HepG2 (cell line): Measurements from ENCODE around the gene IRF2BPL. TPM values are rescaled to one million over a fixed set of nuclear protein-coding genes. Genes with fewer than 3 reads are reported as not detected.

ENCODE experiments used
- ARID4A ChIP-seq: sonication (generic); formaldehyde crosslinking; IDR thresholded peaks from 2 replicates; pipeline ENCODE4 v1.5.0; 2020; ENCODE audit warnings: mild to moderate bottlenecking, missing genetic modification reagents, borderline replicate concordance
- E2F5 ChIP-seq: sonication (generic); formaldehyde crosslinking; conservative IDR thresholded peaks from 2 replicates; pipeline ENCODE4 v1.4.0; 2020; ENCODE audit warnings: missing genetic modification reagents
- FOXO4 ChIP-seq: sonication (generic); formaldehyde crosslinking; conservative IDR thresholded peaks from 2 replicates; pipeline ENCODE4 v1.8.1; 2023; ENCODE audit warnings: missing genetic modification reagents
- GFI1 ChIP-seq: sonication (generic); formaldehyde crosslinking; IDR thresholded peaks from 2 replicates; pipeline ENCODE4 v1.5.0; 2020; ENCODE audit warnings: missing genetic modification reagents, mild to moderate bottlenecking, borderline replicate concordance
- GLI4 ChIP-seq: sonication (generic); formaldehyde crosslinking; IDR thresholded peaks from 2 replicates; pipeline ENCODE4 v1.5.1; 2020; ENCODE audit warnings: missing genetic modification reagents, mild to moderate bottlenecking, moderate library complexity, borderline replicate concordance
- HMGXB4 ChIP-seq, 2 experiments: sonication (generic) in 1 of 2; formaldehyde crosslinking in 1 of 2; IDR thresholded peaks; 2 replicates each; pipeline versions ENCODE4 v1.4.0 to v1.6.1; 2018 to 2020; ENCODE audit warnings: missing genetic modification reagents in 2 of 2, borderline replicate concordance in 1 of 2, low read depth in 1 of 2, mild to moderate bottlenecking in 1 of 2, missing biosample characterization in 1 of 2
- KLF15 ChIP-seq: sonication (generic); formaldehyde crosslinking; IDR thresholded peaks from 2 replicates; pipeline ENCODE4 v1.8.1; 2023; ENCODE audit warnings: borderline replicate concordance, mild to moderate bottlenecking, inconsistent platforms, missing genetic modification reagents, mixed read lengths
- MAX ChIP-seq: IDR thresholded peaks from 2 replicates; pipeline ENCODE4 v1.6.1; 2012; ENCODE audit warnings: inconsistent platforms
- MED13 ChIP-seq: sonication (generic); formaldehyde crosslinking; IDR thresholded peaks from 2 replicates; pipeline ENCODE4 v1.5.0; 2020; ENCODE audit warnings: missing genetic modification reagents
- MTA1 ChIP-seq: sonication (generic); formaldehyde crosslinking; IDR thresholded peaks from 2 replicates; pipeline ENCODE4 v1.4.0; 2020; ENCODE audit warnings: missing genetic modification reagents, mild to moderate bottlenecking, borderline replicate concordance
- MTA3 ChIP-seq: sonication (generic); formaldehyde crosslinking; IDR thresholded peaks from 2 replicates; pipeline ENCODE4 v1.4.0; 2020; ENCODE audit warnings: missing genetic modification reagents
- NAIF1 ChIP-seq: sonication (generic); formaldehyde crosslinking; IDR thresholded peaks from 2 replicates; pipeline ENCODE4 v1.5.0; 2020; ENCODE audit warnings: mild to moderate bottlenecking, missing genetic modification reagents, borderline replicate concordance
- NFIC ChIP-seq: IDR thresholded peaks from 2 replicates; pipeline ENCODE4 v1.6.1; 2012; ENCODE audit warnings: mild to moderate bottlenecking, low read length, inconsistent platforms
- NFYC ChIP-seq: IDR thresholded peaks from 2 replicates; pipeline ENCODE4 v1.6.1; 2016; ENCODE audit warnings: missing genetic modification reagents, missing compliant biosample characterization
- RBM22 ChIP-seq: fragments of 200-400 bp; formaldehyde crosslinking; optimal IDR thresholded peaks from 2 replicates; pipeline ENCODE3; 2017; ENCODE audit warnings: mild to moderate bottlenecking, low read length, moderate library complexity
- STAG1 ChIP-seq: sonication (generic); formaldehyde crosslinking; IDR thresholded peaks from 2 replicates; pipeline ENCODE4 v1.4.0; 2020; ENCODE audit warnings: missing genetic modification reagents
- THAP11 ChIP-seq: IDR thresholded peaks from 2 replicates; pipeline ENCODE4 v1.6.1; 2016; ENCODE audit warnings: missing biosample characterization, missing genetic modification reagents
- ZNF546 ChIP-seq: sonication (generic); formaldehyde crosslinking; conservative IDR thresholded peaks from 2 replicates; pipeline ENCODE4 v1.8.1; 2023; ENCODE audit warnings: mild to moderate bottlenecking, missing genetic modification reagents
- ZSCAN29 ChIP-seq: sonication (generic); formaldehyde crosslinking; conservative IDR thresholded peaks from 2 replicates; pipeline ENCODE4 v1.4.0; 2020; ENCODE audit warnings: mild to moderate bottlenecking, missing genetic modification reagents
- ZZZ3 ChIP-seq: sonication (generic); formaldehyde crosslinking; IDR thresholded peaks from 2 replicates; pipeline ENCODE4 v1.4.0; 2020; ENCODE audit warnings: missing genetic modification reagents, mild to moderate bottlenecking, borderline replicate concordance
- polyA plus RNA-seq, 8 experiments: library from polyadenylated mRNA; depleted of rRNA in 3 of 8; stranded (reverse) in 7 of 8; unstranded in 1 of 8; fragments of >200 nt; fragmentation: Illumina TruSeq in 4 of 8; extraction: Trizol in 4 of 8; gene quantifications; 2 replicates each; pipeline versions ENCODE4 v1.2.1 to v1.2.3, GENCODE V29; 2011 to 2016; ENCODE audit warnings: low read depth in 4 of 8, missing spikeins in 1 of 8, mixed read lengths in 1 of 8; ENCODE audit not compliant: insufficient read depth in 1 of 8
- total RNA-seq, 5 experiments: library from RNA; depleted of rRNA; stranded (reverse); fragments of >200 nt; fragmentation: Illumina TruSeq; extraction: Trizol; gene quantifications; 2 replicates each; pipeline ENCODE4 v1.2.3, GENCODE V29; 2016; ENCODE audit warnings: low read depth in 1 of 5

IRF2BPL gene
- total and polyA plus RNA-seq, 2 of the 13 experiments (the other 11 are each of a cell fraction or from before 2014, with no cell fraction given) = 6.6 to 8.4 TPM

- TF ChIP-seq KLF15 (CRISPR knock-in tag) (no peak), HMGXB4 (CRISPR knock-in tag; IDR thresholded peaks at IDR 0.05; ENCODE audit: borderline replicate concordance in 1 of 2, low read depth in 1 of 2) (peak in 1 of 2 experiments; percentile 55; a peak in 2 of 4 replicates), ARID4A (CRISPR knock-in tag) (peak; percentile 50; the same call in 1 of the 2 replicates), RBM22 (no peak), NAIF1 (CRISPR knock-in tag) (peak; percentile 49; the same call in 1 of the 2 replicates), MTA3 (CRISPR knock-in tag) (no peak), MED13 (CRISPR knock-in tag) (peak; percentile 42; the same call in 1 of the 2 replicates), ZSCAN29 (CRISPR knock-in tag) (no peak), E2F5 (CRISPR knock-in tag) (no peak), NFYC (CRISPR knock-in tag) (peak; percentile 30), ZNF546 (CRISPR knock-in tag) (0 out of 2 replicates have a peak, but pooled peaks have one; percentile 23), THAP11 (CRISPR knock-in tag) (0 out of 2 replicates have a peak, but pooled peaks have one; percentile 23), ZZZ3 (CRISPR knock-in tag) (no peak; the same call in 1 of the 2 replicates), MAX (peak; percentile 11), STAG1 (0 out of 2 replicates have a peak, but pooled peaks have one; percentile 11), GFI1 (no peak), NFIC (no peak), FOXO4 (CRISPR knock-in tag) (no peak), GLI4 (no peak), MTA1 (CRISPR knock-in tag) (peak; percentile 50; the same call in 1 of the 2 replicates)
Observed at GRCh38 chr14:77032844-77033621, 4.5 kb upstream of the IRF2BPL start (continued).
